Adipose tissue (tissue), 3 donors: ENCODE data around the gene NUDT8. TPM values are rescaled to one million over a fixed set of nuclear protein-coding genes. Genes with fewer than 3 reads are reported as not detected.
"Not testable (repeated sequence)": the region's sequence is repeated elsewhere in the genome, so short reads cannot be mapped to it uniquely, and the experiment has no call there.

Experiments
- H3K27ac ChIP-seq: one replicate; pipeline ENCODE4 v1.5.1; 2013; ENCODE audit warnings: low read depth, low read length
- WGBS, 3 donors: extraction: QIAGEN DNeasy Blood & Tissue Kit; methylation state at CpG; one replicate each; pipeline ENCODE4 v1.1.7; 2013; 5-methylcytosine and 5-hydroxymethylcytosine counted together
- polyA plus RNA-seq, 3 donors: library from polyadenylated mRNA; stranded (reverse); fragments of 200-250 nt; gene quantifications; one replicate each; pipeline ENCODE4 v1.2.3, GENCODE V29; 2013
- donor health status: healthy with polysubstance abuse.
- donor health status: Bipolar disorder and iron deficiency.
- donor health status: healthy.

Gene NUDT8
- polyA plus RNA-seq, 3 donors = 9.8 to 37.1 (median 11.0) TPM

- no peak overlapping the region for H3K27ac ChIP-seq
- WGBS, 3 donors = 51 to 81% (median 73%) methylated on average over 21 to 24 of the region's 24 CpGs
These were observed 16.1 kb upstream of the NUDT8 start for GRCh38 chr11:67645521-67646461.

- no peak overlapping the region for H3K27ac ChIP-seq
- WGBS, 3 donors = 82 to 91% (median 88%) methylated on average over 22 of the region's 22 CpGs
These were observed 15.0 kb upstream of the NUDT8 start for GRCh38 chr11:67644472-67645418.

GRCh38 chr11:67644042-67644441, 14.3 kb upstream of the NUDT8 start:
- WGBS, 3 donors = 80 to 91% (median 91%) methylated on average over 5 of the region's 5 CpGs
- H3K27ac ChIP-seq = no peak overlapping the region

DNA sequence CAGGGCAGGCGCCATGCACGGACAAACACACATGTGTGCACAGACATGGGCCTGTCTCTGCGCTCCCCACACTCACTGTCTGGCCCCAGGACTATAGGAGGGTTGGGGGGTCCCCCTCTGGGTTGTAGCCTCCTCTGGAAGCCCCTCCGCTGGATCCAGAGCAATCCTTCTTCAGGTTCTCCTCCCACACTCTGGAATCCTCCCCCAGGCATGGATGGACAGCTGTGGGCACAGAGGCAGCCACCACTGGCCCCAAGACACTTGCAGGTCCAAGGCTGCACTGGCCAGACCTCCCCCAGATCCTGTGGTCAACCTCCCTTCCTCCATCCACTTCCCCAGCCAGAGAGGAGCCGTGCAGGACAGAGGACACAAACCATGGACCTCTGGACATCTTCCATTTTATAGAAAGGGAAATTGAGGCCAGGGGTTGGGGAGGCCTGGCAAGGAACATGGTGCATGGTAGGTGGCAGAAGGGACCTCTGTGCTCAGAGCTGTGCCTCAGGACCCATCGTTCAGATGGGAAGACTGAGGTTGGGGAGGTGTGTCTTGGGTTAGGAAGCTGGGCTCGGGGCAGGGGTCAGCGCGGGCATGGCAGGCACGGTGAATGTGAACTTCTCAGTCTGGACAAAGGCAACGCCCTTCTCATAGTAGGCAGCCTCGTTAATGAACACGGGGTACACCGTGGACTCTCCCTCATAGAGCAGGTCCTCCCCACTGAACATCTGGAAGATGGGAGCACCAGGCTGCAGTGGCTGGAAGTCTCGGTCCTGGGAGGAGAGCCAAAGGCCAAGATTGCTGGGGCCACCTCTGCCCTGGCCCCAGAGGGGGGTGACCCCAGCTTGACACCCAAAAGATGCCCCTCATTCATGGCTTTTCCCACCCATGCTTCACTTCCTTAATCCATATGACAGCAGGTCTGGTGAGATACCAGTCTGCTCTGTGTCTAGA, 12.7 kb upstream of the NUDT8 start:
- 86 to 92% (median 89%) methylated on average over 15 of the region's 15 CpGs for WGBS, 3 donors
- no peak overlapping the region for H3K27ac ChIP-seq

DNA sequence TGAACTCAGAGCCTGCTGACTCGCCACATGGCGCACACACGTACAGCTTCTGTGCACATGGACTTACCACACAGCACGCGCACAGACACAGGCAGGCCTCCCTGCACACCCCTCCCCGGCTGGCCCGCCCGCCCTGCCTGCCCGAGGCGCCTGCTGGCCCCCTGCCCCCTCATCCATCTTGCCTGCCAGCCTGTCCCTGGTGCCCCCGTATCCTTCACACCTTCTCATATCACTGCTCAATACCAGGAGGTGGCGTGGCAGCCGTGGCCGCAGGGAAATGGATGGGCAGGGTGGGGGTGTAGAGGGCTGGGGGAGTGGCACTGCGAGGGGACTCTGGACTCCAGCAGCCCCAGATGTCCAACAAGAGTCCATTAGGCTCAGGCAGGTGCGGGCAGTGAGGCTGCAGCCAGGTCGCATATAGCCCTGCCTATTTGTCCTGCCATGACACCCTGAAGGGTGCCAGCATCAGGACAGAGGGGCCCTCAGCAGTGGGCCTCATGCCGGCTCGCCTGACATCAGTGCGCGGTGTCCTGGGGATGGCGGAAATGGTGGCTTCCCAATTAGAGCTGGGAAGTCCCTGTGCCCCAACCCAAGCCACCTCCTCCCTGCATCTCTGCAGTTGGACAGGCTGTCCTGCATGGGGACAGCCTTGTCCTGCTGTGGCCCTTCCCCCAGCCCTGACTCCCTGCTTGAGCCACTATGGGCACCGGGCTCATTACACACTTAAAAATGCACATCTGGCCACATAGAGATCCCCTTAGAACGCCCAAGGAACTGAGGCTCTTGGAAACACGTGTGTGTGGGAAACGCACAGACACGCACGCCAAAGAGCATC, 11.8 kb upstream of the NUDT8 start:
- WGBS, 3 donors = 81 to 87% (median 82%) methylated on average over 28 of the region's 28 CpGs
- no peak overlapping the region for H3K27ac ChIP-seq

GRCh38 chr11:67640758-67641337, 11.1 kb upstream of the NUDT8 start:
- WGBS, 3 donors = 64 to 78% (median 67%) methylated on average over 11 to 12 of the region's 12 CpGs
- no peak overlapping the region for H3K27ac ChIP-seq

- H3K27ac ChIP-seq = no peak overlapping the region
- WGBS, 3 donors = 45 to 52% (median 46%) methylated on average over 22 to 23 of the region's 23 CpGs
These were observed 10.5 kb upstream of the NUDT8 start for GRCh38 chr11:67640021-67640757.

DNA sequence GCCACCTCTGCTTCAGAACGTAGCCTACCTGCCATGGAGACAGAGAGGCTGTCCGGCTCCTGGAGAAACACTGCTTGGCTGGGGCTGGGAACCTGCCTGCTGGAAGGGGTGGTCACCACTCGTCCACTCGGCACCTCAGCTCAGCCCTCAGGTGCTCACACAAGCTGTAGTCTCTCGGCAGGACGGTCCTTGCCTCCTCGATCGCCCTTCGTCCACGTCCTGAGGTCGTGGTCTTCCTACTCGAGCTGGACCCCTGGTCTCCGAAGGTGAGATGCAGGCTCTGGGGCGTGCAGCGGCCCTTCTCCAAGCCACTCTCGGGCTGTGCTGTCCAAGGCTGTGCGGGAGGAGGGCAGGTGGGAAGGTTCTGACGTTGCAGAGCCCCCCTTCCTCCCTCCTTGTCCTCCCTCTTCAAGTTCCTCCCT, 9.7 kb upstream of the NUDT8 start, which contains the start of gene TBX10:
Gene TBX10 (minus strand): TSS at position 326 of the 422 bp plus-strand sequence. CDS start 291 bp downstream, at position 35.
- no peak within 1 kb of the TSS for H3K27ac ChIP-seq
- 76 to 83% (median 81%) methylated on average over 18 of the region's 18 CpGs for WGBS, 3 donors

DNA sequence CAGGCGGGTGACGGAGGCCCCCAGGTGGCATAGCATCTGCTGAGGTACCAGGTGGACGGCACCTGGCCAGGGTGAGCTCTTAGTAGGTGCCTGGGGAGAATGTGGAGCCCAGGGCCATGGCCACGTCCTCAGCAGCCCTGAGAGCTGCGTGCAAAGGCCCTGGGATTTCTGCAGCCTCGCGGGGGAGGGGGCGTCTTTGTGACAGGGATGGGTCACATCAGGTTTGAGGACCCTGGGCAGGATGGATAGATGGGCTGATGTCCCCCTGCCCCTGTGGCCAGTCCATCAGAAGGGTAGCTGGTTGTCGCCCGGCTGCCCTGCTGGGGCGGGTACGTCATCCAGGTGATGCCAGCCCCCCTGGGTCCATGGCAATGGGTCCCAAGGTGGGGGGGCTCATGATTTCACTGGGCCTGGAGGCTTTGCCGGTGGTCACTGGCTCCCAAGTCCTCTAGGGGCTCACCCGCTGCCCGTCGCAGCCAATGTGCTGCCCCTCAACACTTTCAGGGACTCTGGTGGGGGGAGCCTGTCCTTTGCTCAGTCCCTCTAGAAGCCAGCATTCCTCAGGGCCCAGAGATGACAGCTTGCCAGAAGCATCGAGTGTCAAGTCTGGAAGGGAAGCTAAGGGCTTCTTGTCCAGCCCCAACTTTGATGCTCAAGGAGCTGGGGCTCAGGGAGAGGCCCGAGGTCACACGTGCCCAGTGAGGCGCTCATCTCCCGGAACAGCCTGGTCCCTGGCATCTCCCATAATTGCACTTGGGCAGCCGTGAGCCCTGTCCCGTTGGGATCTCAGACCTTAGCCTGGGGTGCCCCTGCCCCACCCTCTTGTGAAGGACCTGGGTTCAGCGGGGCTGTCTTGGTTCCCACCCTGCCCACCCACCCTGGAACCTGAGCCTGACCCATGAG, 9.0 kb upstream of the NUDT8 start:
- no peak overlapping the region for H3K27ac ChIP-seq
- 86 to 88% (median 87%) methylated on average over 21 to 24 of the region's 24 CpGs for WGBS, 3 donors

DNA sequence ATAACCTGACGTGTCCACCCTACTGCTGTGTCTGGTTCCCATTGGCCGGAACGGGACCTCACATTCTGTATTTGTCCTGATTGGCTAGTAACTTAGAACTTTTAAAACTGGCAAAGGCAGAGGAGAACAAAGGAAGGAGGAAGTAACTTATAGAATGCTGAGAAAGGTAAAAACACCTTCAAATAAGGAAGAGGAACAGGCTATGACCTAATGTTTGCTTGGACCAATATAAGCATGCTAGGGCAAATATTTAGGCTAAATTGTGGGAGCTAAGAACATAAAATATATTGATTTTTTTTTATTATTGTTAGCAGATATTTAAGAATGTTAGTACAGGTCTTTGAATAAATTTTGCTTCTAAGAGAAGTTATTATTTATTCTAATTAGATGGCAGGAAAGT, 7.7 kb upstream of the NUDT8 start:
- not testable (repeated sequence) for H3K27ac ChIP-seq
- 84 to 91% (median 86%) methylated on average over 3 of the region's 3 CpGs for WGBS, 3 donors

GRCh38 chr11:67636962-67637361, 7.2 kb upstream of the NUDT8 start:
- WGBS, 3 donors = 70 to 89% (median 79%) methylated on average over 6 of the region's 6 CpGs
- H3K27ac ChIP-seq = no peak overlapping the region

DNA sequence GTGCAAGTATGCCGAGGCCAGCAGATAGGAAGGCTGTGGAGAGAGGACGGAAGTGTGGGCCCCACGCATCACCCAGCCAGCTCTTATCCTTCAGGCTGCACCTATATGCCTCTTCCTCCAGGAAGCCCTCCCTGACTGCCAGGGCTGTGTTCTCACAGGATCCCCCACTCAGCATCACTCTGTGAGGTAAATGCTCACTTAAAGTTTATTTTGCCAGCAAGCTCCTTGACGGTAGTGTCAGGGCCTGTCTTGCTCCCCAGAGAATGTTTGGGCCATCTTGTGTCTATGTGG, 5.4 kb upstream of the NUDT8 start:
- 84 to 88% (median 87%) methylated on average over 4 of the region's 4 CpGs for WGBS, 3 donors
- H3K27ac ChIP-seq = no peak overlapping the region

GRCh38 chr11:67634366-67635230, 4.9 kb upstream of the NUDT8 start:
- H3K27ac ChIP-seq = no peak overlapping the region
- WGBS, 3 donors = 80 to 86% (median 83%) methylated on average over 19 to 20 of the region's 20 CpGs

DNA sequence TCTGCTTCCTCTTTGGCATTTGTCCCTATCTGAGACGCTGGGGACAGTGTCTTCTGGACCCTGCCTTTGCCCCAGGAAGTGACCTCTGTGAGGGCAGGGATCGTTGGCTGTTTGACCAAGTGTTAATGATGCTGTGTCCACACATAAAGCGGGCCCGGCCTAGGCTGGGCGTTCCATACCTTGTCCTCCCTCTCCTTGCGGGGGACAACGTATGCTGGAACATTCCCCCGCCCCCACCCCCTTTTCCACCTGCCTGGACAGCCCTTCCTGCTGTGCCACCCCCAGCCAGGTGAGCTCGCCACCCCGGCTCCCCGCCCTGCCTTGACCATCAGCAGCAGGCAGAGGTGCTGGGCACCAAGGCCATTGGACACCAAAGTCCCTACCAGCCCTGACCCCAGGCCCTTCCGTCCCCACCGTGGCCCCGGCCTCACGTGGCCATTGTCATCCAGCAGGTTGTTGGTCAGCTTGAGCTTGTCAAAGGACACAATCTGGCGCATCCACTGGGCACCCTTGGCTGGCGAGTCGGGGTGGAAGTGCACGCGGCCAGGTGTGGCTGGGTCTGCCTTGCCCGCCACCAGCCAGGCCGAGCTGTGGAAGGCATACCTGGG, 4.1 kb upstream of the NUDT8 start:
- WGBS, 3 donors = 80 to 87% (median 84%) methylated on average over 21 to 22 of the region's 22 CpGs
- H3K27ac ChIP-seq = no peak overlapping the region
